Nephron (organoid): ENCODE results near the gene MAP7.

Experiments
- H3K27ac Mint-ChIP-seq, 3 experiments: 2 replicates each; pipeline ENCODE4 v1.8.0; 2020; ENCODE audit warnings: mixed read lengths in 3 of 3, mild to moderate bottlenecking in 2 of 3, moderate library complexity in 1 of 3
- H3K27me3 Mint-ChIP-seq: 2 replicates; pipeline ENCODE4 v1.8.0; 2021; ENCODE audit warnings: low read depth, mild to moderate bottlenecking, moderate library complexity, mixed read lengths
- H3K36me3 Mint-ChIP-seq: 2 replicates; pipeline ENCODE4 v1.8.0; 2020; ENCODE audit warnings: low read depth, mixed read lengths
- H3K4me1 Mint-ChIP-seq: 2 replicates; pipeline ENCODE4 v1.8.0; 2020; ENCODE audit warnings: mixed read lengths
- H3K4me3 Mint-ChIP-seq, 3 experiments: 2 replicates each; pipeline ENCODE4 v1.8.0; 2020; ENCODE audit warnings: mild to moderate bottlenecking in 3 of 3, mixed read lengths in 3 of 3, moderate library complexity in 2 of 3
- H3K9me3 Mint-ChIP-seq: 2 replicates; pipeline ENCODE4 v1.8.0; 2020; ENCODE audit warnings: mixed read lengths
- TF ChIP-seq, protein P1 (sequence below), 3 experiments: fragments of 200-600 bp; sonication (generic); IDR thresholded peaks; one replicate each; pipeline ENCODE4 v1.5.0; 2021; ENCODE audit warnings: antibody characterized with exemption in 3 of 3; ENCODE audit not compliant: unreplicated experiment in 3 of 3

The MAP7 gene

GRCh38 chr6:136463743-136464142 is 86.5 kb downstream of the MAP7 start:
- no peaks in the 10 kb centered on the region for H3K36me3 Mint-ChIP-seq
- no peaks in the 10 kb centered on the region for H3K4me1 Mint-ChIP-seq
- peak overlapping the region in 1 of 3 experiments; percentile 29 for H3K27ac Mint-ChIP-seq
- H3K9me3 Mint-ChIP-seq: no peaks in the 10 kb centered on the region
- H3K27me3 Mint-ChIP-seq: no peaks in the 10 kb centered on the region
- no peak overlapping the region for H3K4me3 Mint-ChIP-seq
- TF ChIP-seq, protein P1, sequence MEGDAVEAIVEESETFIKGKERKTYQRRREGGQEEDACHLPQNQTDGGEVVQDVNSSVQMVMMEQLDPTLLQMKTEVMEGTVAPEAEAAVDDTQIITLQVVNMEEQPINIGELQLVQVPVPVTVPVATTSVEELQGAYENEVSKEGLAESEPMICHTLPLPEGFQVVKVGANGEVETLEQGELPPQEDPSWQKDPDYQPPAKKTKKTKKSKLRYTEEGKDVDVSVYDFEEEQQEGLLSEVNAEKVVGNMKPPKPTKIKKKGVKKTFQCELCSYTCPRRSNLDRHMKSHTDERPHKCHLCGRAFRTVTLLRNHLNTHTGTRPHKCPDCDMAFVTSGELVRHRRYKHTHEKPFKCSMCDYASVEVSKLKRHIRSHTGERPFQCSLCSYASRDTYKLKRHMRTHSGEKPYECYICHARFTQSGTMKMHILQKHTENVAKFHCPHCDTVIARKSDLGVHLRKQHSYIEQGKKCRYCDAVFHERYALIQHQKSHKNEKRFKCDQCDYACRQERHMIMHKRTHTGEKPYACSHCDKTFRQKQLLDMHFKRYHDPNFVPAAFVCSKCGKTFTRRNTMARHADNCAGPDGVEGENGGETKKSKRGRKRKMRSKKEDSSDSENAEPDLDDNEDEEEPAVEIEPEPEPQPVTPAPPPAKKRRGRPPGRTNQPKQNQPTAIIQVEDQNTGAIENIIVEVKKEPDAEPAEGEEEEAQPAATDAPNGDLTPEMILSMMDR (IDR thresholded peaks at IDR 0.05; ENCODE audit: unreplicated experiment in 3 of 3): no peak

DNA sequence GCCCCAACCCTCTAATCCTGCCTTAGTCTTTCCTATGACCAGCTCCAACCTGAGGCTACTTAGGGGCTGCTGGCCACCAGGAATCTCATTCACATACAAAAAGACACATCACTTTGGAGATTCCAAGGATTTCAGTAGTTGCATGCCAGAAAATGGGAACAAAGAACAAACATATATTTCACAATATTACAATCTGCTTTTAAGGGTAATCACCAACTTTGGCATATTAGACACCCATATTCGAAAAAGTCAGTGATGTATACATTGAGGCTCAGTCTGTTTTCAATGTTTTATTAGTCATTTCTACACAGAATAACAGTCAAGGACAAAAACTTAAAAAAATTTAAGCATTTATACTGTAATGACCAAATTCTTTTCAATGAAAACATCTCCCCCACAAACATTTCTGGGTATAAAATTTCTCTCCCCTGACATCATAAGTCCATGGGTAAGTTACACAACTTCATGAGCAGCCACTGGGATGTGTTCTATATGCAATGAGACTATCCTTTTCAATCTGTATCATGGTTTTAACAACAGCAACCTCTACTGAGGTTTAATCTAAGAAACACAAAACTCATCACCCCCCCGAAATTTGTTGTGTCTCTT is 103.5 kb downstream of the MAP7 start:
- H3K27ac Mint-ChIP-seq: no peak overlapping the region
- peaks cover 7% of the 10 kb centered on the region for H3K9me3 Mint-ChIP-seq
- no peaks in the 10 kb centered on the region for H3K4me1 Mint-ChIP-seq
- no peak overlapping the region for H3K4me3 Mint-ChIP-seq
- peaks cover 5% of the 10 kb centered on the region for H3K36me3 Mint-ChIP-seq
- TF ChIP-seq, protein P1 (IDR thresholded peaks at IDR 0.05; ENCODE audit: unreplicated experiment in 3 of 3): no peak
- no peaks in the 10 kb centered on the region for H3K27me3 Mint-ChIP-seq

DNA sequence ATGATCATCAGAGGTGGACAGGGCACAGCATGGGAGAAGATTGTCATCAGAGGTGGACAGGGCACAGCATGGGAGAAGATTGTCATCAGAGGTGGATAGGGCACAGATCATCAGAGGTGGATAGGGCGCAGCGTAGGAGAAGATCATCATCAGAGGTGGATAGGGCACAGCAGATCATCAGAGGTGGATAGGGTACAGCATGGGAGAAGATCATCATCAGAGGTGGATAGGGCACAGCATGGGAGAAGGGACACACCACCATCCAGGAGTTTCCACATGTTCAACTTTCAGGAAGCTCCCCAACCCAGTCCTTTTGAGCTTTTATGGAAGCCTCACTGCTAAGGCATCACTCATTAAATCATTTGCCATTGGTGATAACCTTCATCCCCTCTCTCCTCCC is 104.1 kb downstream of the MAP7 start:
- no peak overlapping the region for H3K4me3 Mint-ChIP-seq
- no peak overlapping the region for H3K27ac Mint-ChIP-seq
- H3K4me1 Mint-ChIP-seq: no peaks in the 10 kb centered on the region
- H3K27me3 Mint-ChIP-seq: no peaks in the 10 kb centered on the region
- TF ChIP-seq, protein P1 (IDR thresholded peaks at IDR 0.05; ENCODE audit: unreplicated experiment in 3 of 3): no peak
- H3K36me3 Mint-ChIP-seq: peaks cover 3% of the 10 kb centered on the region
- peaks cover 3% of the 10 kb centered on the region for H3K9me3 Mint-ChIP-seq

DNA sequence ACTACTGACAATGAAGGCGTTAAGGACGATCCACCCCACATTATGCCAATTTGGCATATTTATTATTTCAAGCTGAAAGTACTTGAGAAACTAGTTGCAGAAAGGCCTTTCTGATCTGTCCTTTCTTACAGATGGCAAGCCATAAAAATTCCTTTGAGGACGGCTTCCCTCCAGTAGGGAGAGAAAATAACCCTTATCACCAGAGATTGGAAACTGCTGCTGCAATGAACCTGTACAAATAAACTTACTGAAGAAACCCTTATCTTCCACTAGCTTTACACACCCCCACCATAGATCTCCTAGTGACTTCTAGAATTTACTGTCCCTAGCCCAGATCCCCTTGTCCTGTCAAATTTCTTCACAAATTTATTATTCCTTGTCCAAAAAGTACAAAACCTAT is 105.2 kb downstream of the MAP7 start:
- TF ChIP-seq, protein P1 (IDR thresholded peaks at IDR 0.05; ENCODE audit: unreplicated experiment in 3 of 3): no peak
- H3K27me3 Mint-ChIP-seq: no peaks in the 10 kb centered on the region
- no peaks in the 10 kb centered on the region for H3K36me3 Mint-ChIP-seq
- no peaks in the 10 kb centered on the region for H3K9me3 Mint-ChIP-seq
- no peak overlapping the region for H3K4me3 Mint-ChIP-seq
- H3K4me1 Mint-ChIP-seq: no peaks in the 10 kb centered on the region
- no peak overlapping the region for H3K27ac Mint-ChIP-seq

- TF ChIP-seq, protein P1 (IDR thresholded peaks at IDR 0.05; ENCODE audit: unreplicated experiment in 3 of 3): no peak
- Mint-ChIP-seq H3K9me3 (no peaks in the 10 kb centered on the region), H3K27ac (peak overlapping the region; percentile 55 to 87 (median 78)), H3K27me3 (no peaks in the 10 kb centered on the region), H3K4me1 (no peaks in the 10 kb centered on the region), H3K4me3 (no peak overlapping the region), H3K36me3 (no peaks in the 10 kb centered on the region)
Observed at GRCh38 chr6:136440203-136440602, 110.0 kb downstream of the MAP7 start.

DNA sequence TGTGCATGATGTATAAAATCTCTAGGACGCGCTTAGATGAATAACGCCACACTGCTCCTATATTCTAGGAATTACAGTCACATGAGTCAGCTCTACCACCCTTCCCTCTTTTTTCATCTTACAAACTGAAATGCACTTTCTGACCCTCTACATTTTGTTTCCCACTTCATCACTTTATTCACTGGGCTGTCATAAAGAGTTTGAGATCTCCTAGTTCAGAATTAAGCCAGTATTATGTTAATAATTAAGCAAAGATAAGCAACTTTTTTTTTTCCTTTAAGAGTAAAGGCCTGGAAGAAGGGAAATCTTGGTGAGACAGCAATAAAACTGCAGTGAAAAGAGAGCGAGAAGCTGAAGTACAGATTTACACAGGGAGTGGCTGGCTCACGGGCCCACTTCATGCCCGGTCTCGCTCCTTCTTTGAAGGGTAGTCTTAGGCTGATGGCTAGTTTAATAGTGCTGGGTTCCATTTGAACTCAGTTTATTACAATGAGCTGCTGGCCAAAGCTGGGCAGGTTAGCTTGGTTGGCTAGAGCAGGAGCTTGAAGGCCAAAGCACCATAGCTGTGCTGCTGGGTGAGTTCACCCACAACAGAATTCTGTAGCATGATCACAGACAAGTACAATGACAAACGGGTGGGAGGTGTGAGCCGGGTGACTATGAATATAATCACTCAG is 110.6 kb downstream of the MAP7 start:
- no peaks in the 10 kb centered on the region for H3K27me3 Mint-ChIP-seq
- TF ChIP-seq, protein P1 (IDR thresholded peaks at IDR 0.05; ENCODE audit: unreplicated experiment in 3 of 3): no peak

More for the DNA sequence above, 110.6 kb downstream of the MAP7 start:
- H3K4me3 Mint-ChIP-seq: no peak overlapping the region
- H3K27ac Mint-ChIP-seq: peak overlapping the region; percentile 55 to 87 (median 78)
- peaks cover 2% of the 10 kb centered on the region for H3K4me1 Mint-ChIP-seq
- H3K9me3 Mint-ChIP-seq: no peaks in the 10 kb centered on the region
- no peaks in the 10 kb centered on the region for H3K36me3 Mint-ChIP-seq
